Measurements from ENCODE around the gene CRYAB.
"Not testable (repeated sequence)": the region's sequence is repeated elsewhere in the genome, so short reads cannot be mapped to it uniquely, and the experiment has no call there.

DNA sequence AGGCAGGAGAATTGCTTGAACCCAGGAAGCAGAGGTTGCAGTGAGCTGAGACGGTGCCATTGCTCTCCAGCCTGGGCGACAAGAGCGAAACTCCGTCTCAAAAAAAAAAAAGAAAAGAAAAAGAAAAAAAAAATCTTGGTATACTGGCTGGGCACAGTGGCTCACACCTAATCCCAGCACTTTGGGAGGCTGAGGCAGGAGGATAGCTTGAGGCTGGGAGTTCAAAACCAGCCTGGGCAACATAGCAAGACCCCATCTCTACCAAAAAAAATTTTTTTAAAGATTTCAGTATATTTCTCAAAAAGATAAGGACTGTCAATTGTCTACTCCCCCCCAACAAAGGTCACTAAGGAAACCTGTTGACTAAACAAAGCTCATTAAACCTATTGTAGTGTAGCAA lies 26.5 kb downstream of the CRYAB start:
- not testable (repeated sequence) for TF ChIP-seq CTCF (IDR thresholded peaks at IDR 0.05; ENCODE audit: low read depth, low read length); EZH2phosphoT487 (IDR thresholded peaks at IDR 0.05; ENCODE audit: low read depth)

Measured in OCI-LY3 (cell line).